Endothelial cell (in vitro differentiated cells): ENCODE measurements around the gene INSYN2B. TPM values are rescaled to one million over a fixed set of nuclear protein-coding genes. Genes with fewer than 3 reads are reported as not detected.
A peak's percentile ranks its signal among the peaks of the same experiment; 100 is the strongest.

Experiments used
- DNase-seq: peaks from one replicate; pipeline ENCODE4 v3.0.0; 2021; ENCODE audit warnings: low spot score
- H3K27ac Mint-ChIP-seq: one replicate; pipeline ENCODE4 v1.8.0; 2021; ENCODE audit warnings: mixed read lengths, inconsistent platforms; ENCODE audit not compliant: unreplicated experiment
- H3K27me3 Mint-ChIP-seq: one replicate; pipeline ENCODE4 v1.8.0; 2021; ENCODE audit warnings: mild to moderate bottlenecking, moderate library complexity, mixed read lengths, inconsistent platforms; ENCODE audit not compliant: unreplicated experiment
- H3K36me3 Mint-ChIP-seq: one replicate; pipeline ENCODE4 v1.8.0; 2021; ENCODE audit warnings: mild to moderate bottlenecking, low read depth, mixed read lengths, inconsistent platforms; ENCODE audit not compliant: unreplicated experiment
- H3K4me1 Mint-ChIP-seq: one replicate; pipeline ENCODE4 v1.8.0; 2021; ENCODE audit warnings: mild to moderate bottlenecking, mixed read lengths, inconsistent platforms; ENCODE audit not compliant: unreplicated experiment
- H3K4me3 Mint-ChIP-seq: one replicate; pipeline ENCODE4 v1.8.0; 2021; ENCODE audit warnings: mild to moderate bottlenecking, mixed read lengths, inconsistent platforms; ENCODE audit not compliant: unreplicated experiment
- H3K9me3 Mint-ChIP-seq: one replicate; pipeline ENCODE4 v1.8.0; 2021; ENCODE audit warnings: mixed read lengths, inconsistent platforms; ENCODE audit not compliant: unreplicated experiment
- CTCF ChIP-seq: fragments of 200-600 bp; sonication (generic); IDR thresholded peaks from one replicate; pipeline ENCODE4 v1.5.0; 2021; ENCODE audit warnings: antibody characterized with exemption; ENCODE audit not compliant: unreplicated experiment
- long read RNA-seq: library from polyadenylated mRNA; unstranded; transcript quantifications from one replicate; pipeline ENCODE4 v2.0.0, GENCODE V29; 2020; ENCODE audit not compliant: unreplicated experiment
- total RNA-seq: library from RNA; stranded (reverse); fragmentation: NEBNext Ultra II Directional; extraction: Animal tissue kit (Norgen Biotek cat#: 25700); gene quantifications from one replicate; pipeline ENCODE4 v1.2.1, GENCODE V29; 2021; ENCODE audit not compliant: unreplicated experiment

Gene INSYN2B
- total RNA-seq: 4.5 TPM
- long read RNA-seq: 0 reads

- Mint-ChIP-seq H3K27me3 (no peaks in the 10 kb centered on the region), H3K4me3 (peak within 1 kb of the TSS; percentile 93), H3K4me1 (peaks cover 56% of the 10 kb centered on the region), H3K36me3 (no peaks in the 10 kb centered on the region), H3K27ac (peak within 1 kb of the TSS; percentile 90), H3K9me3 (no peaks in the 10 kb centered on the region)
- DNase-seq: peak; percentile 86
- TF ChIP-seq CTCF: peak; percentile 85
These were observed at the start of gene INSYN2B for GRCh38 chr5:169980418-169981053. TSS of gene INSYN2B (minus strand) at chr5:169980495. CDS start at chr5:169883898, 96,597 bp downstream.

- H3K27ac Mint-ChIP-seq: no peak overlapping the region
These were observed 47.8 kb upstream of the INSYN2B start for GRCh38 chr5:170028124-170028523.

GRCh38 chr5:170025853-170026252 is 45.6 kb upstream of the INSYN2B start:
- H3K4me1 Mint-ChIP-seq: peaks cover 3% of the 10 kb centered on the region
- no peaks in the 10 kb centered on the region for H3K9me3 Mint-ChIP-seq
- no peaks in the 10 kb centered on the region for H3K27me3 Mint-ChIP-seq
- no peak overlapping the region for H3K4me3 Mint-ChIP-seq
- no peak for TF ChIP-seq CTCF
- DNase-seq: no peak
- peaks cover 3% of the 10 kb centered on the region for H3K36me3 Mint-ChIP-seq
- H3K27ac Mint-ChIP-seq: no peak overlapping the region

More at GRCh38 chr5:170028124-170028523, 47.8 kb upstream of the INSYN2B start:
- Mint-ChIP-seq H3K4me1 (peaks cover 3% of the 10 kb centered on the region), H3K4me3 (no peak overlapping the region), H3K9me3 (no peaks in the 10 kb centered on the region), H3K36me3 (peaks cover 3% of the 10 kb centered on the region), H3K27me3 (no peaks in the 10 kb centered on the region)
- no peak for DNase-seq
- TF ChIP-seq CTCF: no peak

- Mint-ChIP-seq H3K36me3 (no peaks in the 10 kb centered on the region), H3K27ac (no peak overlapping the region), H3K9me3 (no peaks in the 10 kb centered on the region), H3K27me3 (no peaks in the 10 kb centered on the region), H3K4me3 (no peak overlapping the region), H3K4me1 (peaks cover 3% of the 10 kb centered on the region)
- no peak for DNase-seq
- no peak for TF ChIP-seq CTCF
These were observed 41.2 kb upstream of the INSYN2B start for GRCh38 chr5:170021506-170021905.

- Mint-ChIP-seq H3K27me3 (peaks cover 1% of the 10 kb centered on the region), H3K4me3 (no peak overlapping the region), H3K27ac (no peak overlapping the region), H3K9me3 (no peaks in the 10 kb centered on the region), H3K36me3 (no peaks in the 10 kb centered on the region), H3K4me1 (peaks cover 5% of the 10 kb centered on the region)
- TF ChIP-seq CTCF: no peak
- no peak for DNase-seq
These were observed 40.1 kb upstream of the INSYN2B start for GRCh38 chr5:170020423-170020822.
